GM12891 (cell line): Measurements from ENCODE around the gene NUP93.
"Not testable (repeated sequence)": the region's sequence is repeated elsewhere in the genome, so short reads cannot be mapped to it uniquely, and the experiment has no call there.

Experiments used
- DNase-seq: peaks from one replicate; pipeline ENCODE4 v3.0.0; 2011; ENCODE audit warnings: low spot score; ENCODE audit not compliant: insufficient read length
- FAIRE-seq: peaks from 2 replicates; lab custom pipeline; 2011; peaks lifted over from hg19 to GRCh38; lab: Jason Lieb, UNC
- PAX5 ChIP-seq: IDR thresholded peaks from 2 replicates; pipeline ENCODE4 v1.6.1; 2011; ENCODE audit warnings: low read length, moderate library complexity, mild to moderate bottlenecking; ENCODE audit not compliant: insufficient read depth, severe bottlenecking
- POLR2A ChIP-seq: IDR thresholded peaks from 2 replicates; pipeline ENCODE4 v1.6.1; 2011; ENCODE audit warnings: low read depth, low read length, control low read depth
- POLR2AphosphoS5 ChIP-seq: IDR thresholded peaks from 2 replicates; pipeline ENCODE4 v1.6.1; 2011; ENCODE audit warnings: low read depth, low read length, control low read depth
- POU2F2 ChIP-seq: IDR thresholded peaks from 2 replicates; pipeline ENCODE4 v1.6.1; 2011; ENCODE audit warnings: low read depth, mild to moderate bottlenecking, control low read depth, low read length, moderate library complexity
- SPI1 ChIP-seq: IDR thresholded peaks from 2 replicates; pipeline ENCODE4 v1.6.1; 2011; ENCODE audit warnings: low read depth, low read length, control low read depth
- TAF1 ChIP-seq: IDR thresholded peaks from 2 replicates; pipeline ENCODE4 v1.6.1; 2011; ENCODE audit warnings: low read depth, low read length, control low read depth

Gene NUP93

DNA sequence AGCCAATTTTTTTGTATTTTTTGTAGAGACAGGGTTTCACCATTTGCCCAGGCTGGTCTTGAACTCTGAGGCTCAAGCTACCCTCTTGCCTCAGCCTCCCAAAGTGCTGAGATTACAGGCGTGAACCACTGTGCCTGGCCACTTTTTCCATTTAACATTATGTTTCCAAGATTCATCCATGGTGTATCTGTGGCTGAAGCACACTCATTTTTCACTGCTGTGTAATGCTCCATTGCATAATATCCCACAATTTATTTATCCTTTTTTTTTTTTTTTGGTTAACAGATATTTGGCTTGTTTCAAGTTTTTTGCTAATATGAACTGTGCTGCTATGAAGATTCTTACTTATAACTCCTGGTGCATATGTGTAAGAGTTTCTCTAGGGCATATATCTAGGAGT, 1.9 kb upstream of the NUP93 start:
- TF ChIP-seq POLR2A (no peak), SPI1 (no peak), POU2F2 (no peak), PAX5 (no peak), POLR2AphosphoS5 (no peak), TAF1 (no peak)
- FAIRE-seq (no peak), DNase-seq (no peak)

DNA sequence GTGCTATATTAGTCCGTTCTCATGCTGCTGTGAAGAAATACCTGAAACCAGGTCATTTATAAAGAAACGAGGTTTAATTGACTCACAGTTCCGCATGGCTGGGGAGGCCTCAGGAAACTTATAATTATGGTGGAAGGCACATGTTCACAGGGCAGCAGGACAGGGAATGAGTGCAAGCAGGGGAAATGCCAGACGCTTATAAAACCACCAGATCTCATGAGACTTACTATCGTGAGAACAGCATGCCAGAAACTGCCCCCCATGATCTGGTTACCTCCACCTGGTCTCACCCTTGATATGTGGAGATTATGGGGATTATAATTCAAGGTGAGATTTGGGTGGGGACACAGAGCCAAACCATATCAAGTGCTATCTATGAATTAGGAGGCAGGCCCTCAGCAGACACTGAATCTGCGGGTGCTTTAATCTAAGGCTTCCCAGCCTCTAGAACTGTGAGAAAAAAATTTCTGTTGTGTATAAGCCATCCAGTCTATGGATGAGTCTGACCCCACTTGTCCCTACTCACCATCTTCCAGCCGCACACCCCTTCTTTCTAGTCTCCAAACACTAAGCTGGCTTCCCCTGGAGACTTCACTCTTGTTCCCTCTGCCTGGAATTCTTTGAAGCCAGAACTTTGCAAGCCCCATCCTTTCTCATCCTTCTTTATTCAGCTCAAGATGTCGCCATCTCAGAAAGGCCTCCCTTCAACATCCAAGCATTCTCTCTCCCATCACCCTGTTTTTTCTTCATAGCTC, 772 bp upstream of the NUP93 start:
- no peak for DNase-seq
- TF ChIP-seq PAX5 (no peak), TAF1 (no peak), POU2F2 (no peak)
- FAIRE-seq = no peak

DNA sequence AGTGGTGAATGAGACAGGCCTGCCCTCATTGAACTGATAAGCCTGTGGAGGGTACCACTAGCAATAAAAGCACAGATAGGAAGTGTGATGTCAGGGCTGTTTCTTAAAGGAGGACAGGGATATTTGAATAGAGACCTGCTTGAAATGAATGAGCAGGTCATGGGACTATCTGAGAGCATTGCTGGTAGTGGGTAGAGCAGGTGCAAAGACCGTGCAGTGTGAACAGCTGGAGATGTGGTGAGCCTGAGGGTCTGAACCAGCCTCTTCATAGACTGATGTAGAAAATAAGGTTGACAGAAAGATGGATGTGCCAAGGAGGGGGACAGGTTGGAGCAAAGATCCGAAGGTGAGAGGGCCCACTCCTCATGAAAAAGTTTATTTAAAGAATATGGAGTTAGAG, 2.4 kb downstream of the NUP93 start:
- FAIRE-seq (peak; percentile 23), DNase-seq (no peak)
- TF ChIP-seq PAX5 (no peak), POLR2AphosphoS5 (no peak), POU2F2 (no peak), SPI1 (no peak), TAF1 (no peak), POLR2A (no peak)

DNA sequence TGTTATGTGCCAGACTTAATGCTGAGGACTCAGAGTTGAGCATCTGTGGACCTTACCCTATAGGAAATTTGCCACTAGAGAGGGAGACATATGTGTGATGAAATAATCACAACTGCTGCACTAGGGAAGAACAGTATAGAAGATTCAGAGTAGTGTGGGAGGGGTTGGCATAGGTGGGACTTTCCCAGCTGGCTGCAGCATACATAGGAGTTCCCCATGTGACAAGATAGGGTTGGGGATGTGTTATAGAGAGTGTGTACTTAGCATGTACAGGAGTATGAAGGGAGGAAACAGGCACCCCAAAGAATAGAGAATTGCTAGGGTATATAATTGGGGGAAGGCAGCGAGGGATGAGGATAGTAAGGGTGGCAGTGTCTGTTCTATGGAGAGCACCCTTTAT, 2.9 kb downstream of the NUP93 start:
- DNase-seq (no peak), FAIRE-seq (peak; percentile 62)
- TF ChIP-seq POLR2AphosphoS5 = no peak
- TF ChIP-seq POLR2A = no peak
- no peak for TF ChIP-seq POU2F2
- TF ChIP-seq SPI1 = no peak
- TF ChIP-seq PAX5 = no peak
- TF ChIP-seq TAF1 = no peak

- DNase-seq (no peak), FAIRE-seq (no peak)
- TF ChIP-seq POLR2AphosphoS5 (no peak), PAX5 (no peak), POU2F2 (no peak), POLR2A (no peak), SPI1 (no peak), TAF1 (no peak)
Measured at GRCh38 chr16:56734429-56734828, 4.5 kb downstream of the NUP93 start.

DNA sequence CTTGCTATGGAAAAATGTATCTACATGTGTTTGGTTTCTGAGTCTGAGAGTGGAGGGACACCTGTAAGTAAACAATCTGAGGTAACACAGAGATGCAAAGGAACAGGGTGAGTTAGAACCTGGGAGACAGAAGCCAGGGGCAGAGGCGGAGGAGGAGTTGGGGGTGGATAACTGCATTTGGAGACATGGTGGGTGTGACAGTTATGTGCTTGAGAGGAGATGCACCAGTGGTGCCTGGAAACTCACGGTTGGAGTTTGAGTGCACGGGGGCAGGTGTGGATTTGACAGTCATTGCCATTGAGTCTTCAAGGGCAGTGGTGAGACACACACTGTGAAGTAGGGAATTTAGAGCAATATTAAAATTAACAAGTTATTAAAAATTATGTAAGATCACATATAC, 6.5 kb downstream of the NUP93 start:
- DNase-seq = no peak

DNA sequence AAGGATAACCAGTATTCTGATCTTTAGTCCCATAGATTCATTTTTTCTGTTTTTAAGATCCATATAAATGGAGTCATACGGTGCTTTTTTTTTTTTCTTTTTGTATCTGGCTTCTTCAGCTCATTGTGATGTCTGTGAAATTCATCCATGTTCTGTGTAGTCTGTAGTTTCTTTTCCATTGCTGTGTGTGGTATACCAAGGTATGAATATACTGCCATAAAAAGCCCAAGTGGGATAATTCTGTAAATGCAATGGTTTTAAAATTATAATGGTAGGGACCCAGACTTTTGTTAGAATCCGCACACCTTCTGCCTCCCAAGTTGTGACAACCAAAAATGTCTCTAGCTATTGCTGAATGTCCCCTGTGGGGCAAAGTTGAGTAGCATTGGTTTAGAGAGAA, 7.6 kb downstream of the NUP93 start:
- no peak for FAIRE-seq
- TF ChIP-seq POLR2A = no peak
- no peak for TF ChIP-seq POU2F2
- TF ChIP-seq PAX5 = no peak
- no peak for TF ChIP-seq POLR2AphosphoS5
- TF ChIP-seq SPI1 = no peak
- TF ChIP-seq TAF1 = no peak
- no peak for DNase-seq

More for the DNA sequence above, 6.5 kb downstream of the NUP93 start:
- no peak for TF ChIP-seq TAF1
- TF ChIP-seq POLR2AphosphoS5 = no peak
- TF ChIP-seq SPI1 = no peak
- FAIRE-seq = no peak

DNA sequence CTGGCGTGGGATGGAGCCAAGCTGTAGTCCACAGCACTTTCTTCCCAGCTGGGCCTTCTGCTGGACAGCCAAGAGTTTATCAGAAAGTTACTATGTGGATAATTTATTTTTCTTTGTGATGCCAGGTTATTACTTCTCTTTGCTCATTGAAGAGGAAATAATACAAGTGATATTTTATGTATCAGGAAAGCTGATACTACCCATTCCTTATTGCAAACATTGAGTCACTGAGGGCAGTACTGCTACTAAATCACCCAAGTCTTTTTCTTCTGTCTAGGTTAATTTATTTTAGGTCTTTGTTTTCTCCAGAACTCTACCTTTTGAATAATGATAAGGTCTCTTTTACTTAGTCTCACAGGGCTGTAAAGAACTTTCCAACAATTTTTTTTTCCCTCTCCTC, 8.3 kb downstream of the NUP93 start:
- no peak for FAIRE-seq
- TF ChIP-seq TAF1 (no peak), POLR2AphosphoS5 (no peak), POU2F2 (no peak), PAX5 (no peak), POLR2A (no peak), SPI1 (no peak)

DNA sequence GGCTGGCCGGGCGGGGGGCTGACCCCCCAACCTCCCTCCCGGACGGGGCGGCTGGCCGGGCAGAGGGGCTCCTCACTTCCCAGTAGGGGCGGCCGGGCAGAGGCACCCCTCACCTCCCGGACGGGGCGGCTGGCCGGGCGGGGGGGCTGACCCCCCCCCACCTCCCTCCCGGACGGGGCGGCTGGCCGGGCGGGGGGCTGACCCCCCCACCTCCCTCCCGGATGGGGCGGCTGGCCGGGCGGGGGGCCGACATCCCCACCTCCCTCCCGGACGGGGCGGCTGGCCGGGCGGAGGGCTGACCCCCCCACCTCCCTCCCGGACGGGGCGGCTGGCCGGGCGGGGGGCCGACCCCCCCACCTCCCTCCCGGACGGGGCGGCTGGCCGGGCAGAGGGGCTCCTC, 9.4 kb downstream of the NUP93 start:
- not testable (repeated sequence) for FAIRE-seq, DNase-seq

More for the DNA sequence above, 8.3 kb downstream of the NUP93 start:
- no peak for DNase-seq

GRCh38 chr16:56741399-56741798, 11.5 kb downstream of the NUP93 start:
- TF ChIP-seq TAF1 = no peak
- no peak for TF ChIP-seq POLR2AphosphoS5
- TF ChIP-seq SPI1 = no peak
- TF ChIP-seq POLR2A = no peak
- no peak for TF ChIP-seq POU2F2
- no peak for TF ChIP-seq PAX5
- FAIRE-seq = no peak
- no peak for DNase-seq
